Pericardium fibroblast (primary cell): ENCODE results near the gene TOR4A. TPM values are rescaled to one million over a fixed set of nuclear protein-coding genes. Genes with fewer than 3 reads are reported as not detected.

Experiments
- total RNA-seq: library from RNA; depleted of rRNA; stranded (reverse); fragments of >200 nt; gene quantifications from 2 replicates; pipeline ENCODE4 v1.2.3, GENCODE V29; 2015

The TOR4A gene
- total RNA-seq = 4.6 and 15.5 TPM in 2 replicates

GRCh38 chr9:137277329-137278041 is at the start of gene TOR4A:
Gene TOR4A (plus strand): TSS chr9:137277726. CDS start chr9:137278690, 964 bp downstream.

GRCh38 chr9:137230705-137231371 is 46.7 kb upstream of the TOR4A start, which contains the start of gene SLC34A3:
Gene SLC34A3 (plus strand): TSS chr9:137230901. CDS start chr9:137231703, 802 bp downstream.

GRCh38 chr9:137240841-137241489 is 36.6 kb upstream of the TOR4A start, which contains the start of gene TUBB4B:
Gene TUBB4B (plus strand): TSS chr9:137241287. CDS start chr9:137241361, 74 bp downstream.

GRCh38 chr9:137251194-137251461 is 26.4 kb upstream of the TOR4A start, which contains the start of gene STPG3:
Gene STPG3 (plus strand): TSS chr9:137251286. CDS start chr9:137251287, 1 bp downstream.

GRCh38 chr9:137254624-137255447 is 22.7 kb upstream of the TOR4A start, which contains the start of gene NELFB:
Gene NELFB (plus strand): TSS chr9:137255327.

GRCh38 chr9:137302118-137302448 is 24.6 kb downstream of the TOR4A start, which contains the start of gene NRARP:
Gene NRARP (minus strand): TSS chr9:137302271. CDS start chr9:137301928, 343 bp downstream.

Other genes starting within 250 kb of the TOR4A start
- 14.5 and 18.3 TPM in 2 replicates for gene ABCA2, start 249.5 kb upstream of the TOR4A start, total RNA-seq
- not detected in 2 replicates for gene FUT7, start 245.6 kb upstream of the TOR4A start, total RNA-seq
- gene NPDC1, start 231.5 kb upstream of the TOR4A start, total RNA-seq = 54.4 and 67.6 TPM in 2 replicates
- 0.09 and 0.12 TPM in 2 replicates for gene ENTPD2, start 223.7 kb upstream of the TOR4A start, total RNA-seq
- gene SAPCD2, start 207.2 kb upstream of the TOR4A start, total RNA-seq = 0.34 and 0.70 TPM in 2 replicates
- gene UAP1L1, start 200.2 kb upstream of the TOR4A start, total RNA-seq = 12.0 and 13.6 TPM in 2 replicates
- gene MAN1B1, start 190.7 kb upstream of the TOR4A start, total RNA-seq = 61.3 and 66.3 TPM in 2 replicates
- 106 and 123 TPM in 2 replicates for gene DPP7, start 163.0 kb upstream of the TOR4A start, total RNA-seq
- not detected in 2 replicates for gene GRIN1, start 138.6 kb upstream of the TOR4A start, total RNA-seq
- gene LRRC26, start 107.7 kb upstream of the TOR4A start, total RNA-seq = not detected in 2 replicates
- gene TMEM210, start 105.7 kb upstream of the TOR4A start, total RNA-seq = not detected in 2 replicates
- 10.4 and 10.9 TPM in 2 replicates for gene ANAPC2, start 89.2 kb upstream of the TOR4A start, total RNA-seq
- gene SSNA1, start 89.0 kb upstream of the TOR4A start, total RNA-seq = 65.7 and 87.8 TPM in 2 replicates
- gene TPRN, start 77.0 kb upstream of the TOR4A start, total RNA-seq = 12.4 and 16.1 TPM in 2 replicates
- 30.5 and 33.1 TPM in 2 replicates for gene TMEM203, start 72.1 kb upstream of the TOR4A start, total RNA-seq
- gene NDOR1, start 72.0 kb upstream of the TOR4A start, total RNA-seq = 8.8 and 11.2 TPM in 2 replicates
- not detected in 2 replicates for gene RNF208, start 55.5 kb upstream of the TOR4A start, total RNA-seq
- 0.17 TPM in 1 of 2 replicates, not detected in the other for gene CYSRT1, start 52.6 kb upstream of the TOR4A start, total RNA-seq
- not detected in 2 replicates for gene RNF224, start 50.2 kb upstream of the TOR4A start, total RNA-seq
- not detected in 2 replicates for gene SLC34A3, start 46.8 kb upstream of the TOR4A start, total RNA-seq
- gene TUBB4B, start 36.4 kb upstream of the TOR4A start, total RNA-seq = 115 and 248 TPM in 2 replicates
- gene STPG3, start 26.4 kb upstream of the TOR4A start, total RNA-seq = not detected in 2 replicates
- gene NELFB, start 22.4 kb upstream of the TOR4A start, total RNA-seq = 33.8 and 44.2 TPM in 2 replicates
- gene NRARP, start 24.5 kb downstream of the TOR4A start, total RNA-seq = 0.35 and 3.4 TPM in 2 replicates
- 4.9 and 17.6 TPM in 2 replicates for gene EXD3, start 145.4 kb downstream of the TOR4A start, total RNA-seq
- gene NOXA1, start 145.7 kb downstream of the TOR4A start, total RNA-seq = 0.17 and 0.23 TPM in 2 replicates
- not detected in 2 replicates for gene ENTPD8, start 163.6 kb downstream of the TOR4A start, total RNA-seq
- gene NSMF, start 181.6 kb downstream of the TOR4A start, total RNA-seq = 60.7 and 64.3 TPM in 2 replicates